OCI-LY3 (cell line): ENCODE data around the gene SLC22A14.

Experiments
- H2AFZ ChIP-seq: fragments of 200-600, 300-600 bp; shearing (Covaris generic); 2 replicates; pipeline ENCODE4 v1.6.0; 2014; ENCODE audit warnings: antibody characterized with exemption, low read depth, low read length
- H3K27ac ChIP-seq: fragments of 200-600, 300-600 bp; sonication (generic); 2 replicates; pipeline ENCODE4 v1.5.1; 2014; ENCODE audit warnings: mild to moderate bottlenecking, low read length, moderate library complexity, mixed read lengths
- H3K27me3 ChIP-seq: fragments of 200-600, 300-600 bp; sonication (generic); 2 replicates; pipeline ENCODE4 v1.6.1; 2014; ENCODE audit warnings: low read depth, low read length, mixed read lengths
- H3K36me3 ChIP-seq: fragments of 200-600, 300-600 bp; sonication (generic); replicated peaks from 2 replicates; pipeline ENCODE3; 2014; ENCODE audit warnings: low read depth, low read length, mixed read lengths
- H3K4me1 ChIP-seq: fragments of 300-600, 200-600 bp; sonication (generic); 2 replicates; pipeline ENCODE4 v1.6.1; 2014; ENCODE audit warnings: low read length, mixed read lengths
- H3K4me2 ChIP-seq: fragments of 200-600, 300-600 bp; sonication (generic); 2 replicates; pipeline ENCODE4 v1.6.1; 2014; ENCODE audit warnings: low read length, mixed read lengths
- H3K4me3 ChIP-seq: fragments of 300-600, 200-600 bp; sonication (generic); 2 replicates; pipeline ENCODE4 v1.5.1; 2014; ENCODE audit warnings: antibody characterized with exemption, mild to moderate bottlenecking, low read length, moderate library complexity
- H3K79me2 ChIP-seq: fragments of 300-600, 200-600 bp; shearing (Covaris generic); 2 replicates; pipeline ENCODE4 v1.6.1; 2014; ENCODE audit warnings: mild to moderate bottlenecking, low read length, mixed read lengths
- H3K9ac ChIP-seq: fragments of 300-600, 200-600 bp; shearing (Covaris generic); 2 replicates; pipeline ENCODE4 v1.6.0; 2014; ENCODE audit warnings: mild to moderate bottlenecking, low read length, moderate library complexity
- H3K9me3 ChIP-seq: fragments of 200-600, 300-600 bp; shearing (Covaris generic); 2 replicates; pipeline ENCODE4 v1.6.1; 2014; ENCODE audit warnings: low read length, mixed read lengths; ENCODE audit not compliant: insufficient read depth
- H4K20me1 ChIP-seq: fragments of 200-600, 300-600 bp; sonication (generic); 2 replicates; pipeline ENCODE4 v1.6.1; 2016; ENCODE audit warnings: low read length, mixed read lengths; ENCODE audit not compliant: insufficient read depth
- CTCF ChIP-seq: fragments of 200-600, 300-600 bp; sonication (generic); IDR thresholded peaks from 2 replicates; pipeline ENCODE4 v1.5.1; 2014; ENCODE audit warnings: antibody characterized with exemption, low read length, low read depth
- EZH2phosphoT487 ChIP-seq: fragments of 200-600 bp; shearing (Covaris generic); IDR thresholded peaks from 2 replicates; pipeline ENCODE4 v1.6.1; 2018; ENCODE audit warnings: antibody characterized with exemption, mixed run types, low read depth

The SLC22A14 gene

GRCh38 chr3:38348903-38349302 is 66.8 kb downstream of the SLC22A14 start:
- H3K4me1 ChIP-seq: peaks cover 22% of the 10 kb centered on the region
- no peaks in the 10 kb centered on the region for H3K27me3 ChIP-seq
- H3K9me3 ChIP-seq: 0 out of 2 replicates have a peak, but pooled peaks cover 5% of the 10 kb centered on the region
- H3K27ac ChIP-seq: no peak overlapping the region
- no peak for TF ChIP-seq EZH2phosphoT487
- no peak for TF ChIP-seq CTCF
- H3K36me3 ChIP-seq: peaks cover 40% of the 10 kb centered on the region
- no peak overlapping the region for H3K9ac ChIP-seq
- no peak overlapping the region for H3K4me2 ChIP-seq
- no peak overlapping the region for H2AFZ ChIP-seq
- H4K20me1 ChIP-seq: no peaks in the 10 kb centered on the region
- peaks cover 43% of the 10 kb centered on the region for H3K79me2 ChIP-seq
- H3K4me3 ChIP-seq: no peak overlapping the region

GRCh38 chr3:38349684-38350359 is 67.7 kb downstream of the SLC22A14 start:
- H3K79me2 ChIP-seq: peaks cover 43% of the 10 kb centered on the region
- no peak for TF ChIP-seq CTCF
- no peak for TF ChIP-seq EZH2phosphoT487
- no peaks in the 10 kb centered on the region for H4K20me1 ChIP-seq
- peaks cover 22% of the 10 kb centered on the region for H3K4me1 ChIP-seq
- no peak overlapping the region for H3K9ac ChIP-seq
- no peak overlapping the region for H3K27ac ChIP-seq
- H3K36me3 ChIP-seq: peaks cover 43% of the 10 kb centered on the region
- H3K27me3 ChIP-seq: no peaks in the 10 kb centered on the region
- no peak overlapping the region for H3K4me2 ChIP-seq
- no peak overlapping the region for H2AFZ ChIP-seq
- no peak overlapping the region for H3K4me3 ChIP-seq
- H3K9me3 ChIP-seq: no peaks in the 10 kb centered on the region

GRCh38 chr3:38353151-38353550 is 71.1 kb downstream of the SLC22A14 start:
- Histone ChIP-seq H3K4me1 (peaks cover 12% of the 10 kb centered on the region), H4K20me1 (no peaks in the 10 kb centered on the region), H3K4me2 (no peak overlapping the region), H2AFZ (no peak overlapping the region), H3K9me3 (no peaks in the 10 kb centered on the region), H3K9ac (no peak overlapping the region), H3K27me3 (no peaks in the 10 kb centered on the region), H3K27ac (no peak overlapping the region), H3K36me3 (peaks cover 60% of the 10 kb centered on the region), H3K79me2 (peaks cover 39% of the 10 kb centered on the region), H3K4me3 (no peak overlapping the region)
- TF ChIP-seq CTCF (no peak), EZH2phosphoT487 (no peak)

- H3K4me3 ChIP-seq: no peak overlapping the region
- no peak overlapping the region for H2AFZ ChIP-seq
- no peaks in the 10 kb centered on the region for H3K4me1 ChIP-seq
- no peak overlapping the region for H3K4me2 ChIP-seq
- H3K9ac ChIP-seq: no peak overlapping the region
- H3K27me3 ChIP-seq: no peaks in the 10 kb centered on the region
- H3K9me3 ChIP-seq: no peaks in the 10 kb centered on the region
- H3K27ac ChIP-seq: no peak overlapping the region
- H4K20me1 ChIP-seq: no peaks in the 10 kb centered on the region
- H3K36me3 ChIP-seq: peaks cover 55% of the 10 kb centered on the region
- H3K79me2 ChIP-seq: peaks cover 24% of the 10 kb centered on the region
- TF ChIP-seq CTCF: no peak
- TF ChIP-seq EZH2phosphoT487: no peak
These were observed 72.7 kb downstream of the SLC22A14 start for GRCh38 chr3:38354588-38355330.
